ENCODE measurements around the gene RPUSD3. TPM values are rescaled to one million over a fixed set of nuclear protein-coding genes. Genes with fewer than 3 reads are reported as not detected.

The RPUSD3 gene
- total and polyA plus RNA-seq, 2 of the 4 experiments (the other 2 are of a cell fraction): 30.3 to 49.4 TPM

GRCh38 chr3:9834520-9835380 is 9.1 kb downstream of the RPUSD3 start:
- ChIA-PET CTCF (no interaction called here), POLR2A (ENCODE audit: unreplicated experiment) (interaction anchor here (0.8 kb wide), 1 partner anchor 9 kb away, joined by 3 read pairs; no protein-coding TSS in a partner anchor)
- H4K91ac ChIP-seq (ENCODE audit: insufficient read depth, low read depth, low read length): no peak overlapping the region
- H3K4ac ChIP-seq (ENCODE audit: low read depth, low read length): no peak overlapping the region
- H2AFZ ChIP-seq (replicated peaks; ENCODE audit: low read length, poor library complexity): no peak overlapping the region
- no peak overlapping the region for H4K8ac ChIP-seq (ENCODE audit: low read depth in 2 of 2, low read length in 2 of 2)
- H3K4me1 ChIP-seq (ENCODE audit: control insufficient read depth, insufficient read depth, low read length): no peaks in the 10 kb centered on the region
- in situ Hi-C loops (cut with MboI; ENCODE audit: low sequenced_read_pairs): no loop called here
- no peaks in the 10 kb centered on the region for H3K9me1 ChIP-seq (ENCODE audit: insufficient read depth, low read length)
- no peak overlapping the region for H3K27ac ChIP-seq (ENCODE audit: insufficient read depth, low read length)
- H3K14ac ChIP-seq (replicated peaks; ENCODE audit: low read depth, low read length): no peak overlapping the region
- H3K4me3 ChIP-seq (ENCODE audit: insufficient read depth, low read depth, low read length): no peak overlapping the region
- no peak overlapping the region for H2BK15ac ChIP-seq (ENCODE audit: low read depth, low read length)
- no TSS peak for BruUV-seq (replicated peaks)
- H3K9me3 ChIP-seq (ENCODE audit: control insufficient read depth, insufficient read depth, low read length): no peaks in the 10 kb centered on the region
- WGBS, 2 experiments (ENCODE audit: extremely low coverage in 2 of 2, insufficient read length in 1 of 2): 88% methylated on average over 3 of the region's 18 CpGs; no CpG with 5 or more reads in 1 of the 2 experiments
- no peaks in the 10 kb centered on the region for H3K27me3 ChIP-seq (ENCODE audit: control insufficient read depth, insufficient read depth, low read length)
- peaks cover 48% of the 10 kb centered on the region for H3K36me3 ChIP-seq (ENCODE audit: control insufficient read depth, insufficient read depth, low read length)
- no peak overlapping the region for H3K56ac ChIP-seq (ENCODE audit: extremely low read depth, insufficient read depth, low read length)
- ATAC-seq (ENCODE audit: low read depth): no peak
- intact Hi-C loops (cut with micrococcal nuclease): no loop called here
- H2BK120ac ChIP-seq (ENCODE audit: low read depth, low read length): no peak overlapping the region
- no peak overlapping the region for H3K23ac ChIP-seq (ENCODE audit: low read depth, low read length)
- H3K18ac ChIP-seq (ENCODE audit: low read depth, low read length): no peak overlapping the region
- H4K20me1 ChIP-seq (ENCODE audit: insufficient read depth, low read length): no peaks in the 10 kb centered on the region; the same call in 1 of the 2 replicates
- no peak overlapping the region for H3K9ac ChIP-seq (ENCODE audit: low read depth, low read length)
- H2AK9ac ChIP-seq (replicated peaks; ENCODE audit: low read depth, low read length, poor library complexity): no peak overlapping the region
- dilution Hi-C loops (cut with HindIII; ENCODE audit: low sequenced_read_pairs, unreplicated experiment): no loop called here
- no peak overlapping the region for H2BK20ac ChIP-seq (ENCODE audit: low read depth, low read length)
- no peaks in the 10 kb centered on the region; a peak in 2 of 4 replicates for H3K79me1 ChIP-seq (ENCODE audit: low read depth in 1 of 2, low read length in 2 of 2)
- H4K5ac ChIP-seq (ENCODE audit: low read depth, low read length): no peak overlapping the region
- no peak overlapping the region for H3K4me2 ChIP-seq (ENCODE audit: low read depth, low read length)
- no peak for TF ChIP-seq BHLHE40 (IDR thresholded peaks at IDR 0.05; ENCODE audit: low read depth, low read length)
- TF ChIP-seq FOS (IDR thresholded peaks at IDR 0.05; ENCODE audit: low read depth, low read length): no peak
- no peak for TF ChIP-seq MAFK (IDR thresholded peaks at IDR 0.05; ENCODE audit: low read depth, low read length)
- TF ChIP-seq CTCF (conservative IDR thresholded peaks at IDR 0.05; ENCODE audit: low read depth, low read length): no peak
- TF ChIP-seq RAD21 (IDR thresholded peaks at IDR 0.05; ENCODE audit: low read length): no peak
- TF ChIP-seq POLR2A (IDR thresholded peaks at IDR 0.05; ENCODE audit: low read depth, low read length): no peak
- TF ChIP-seq RFX5 (IDR thresholded peaks at IDR 0.05; ENCODE audit: low read depth, low read length): no peak
- no peak for TF ChIP-seq MAZ (IDR thresholded peaks at IDR 0.05; ENCODE audit: borderline replicate concordance, low read depth, low read length)
- no peak for TF ChIP-seq SMC3 (IDR thresholded peaks at IDR 0.05; ENCODE audit: low read depth, low read length)
- TF ChIP-seq, protein P1, sequence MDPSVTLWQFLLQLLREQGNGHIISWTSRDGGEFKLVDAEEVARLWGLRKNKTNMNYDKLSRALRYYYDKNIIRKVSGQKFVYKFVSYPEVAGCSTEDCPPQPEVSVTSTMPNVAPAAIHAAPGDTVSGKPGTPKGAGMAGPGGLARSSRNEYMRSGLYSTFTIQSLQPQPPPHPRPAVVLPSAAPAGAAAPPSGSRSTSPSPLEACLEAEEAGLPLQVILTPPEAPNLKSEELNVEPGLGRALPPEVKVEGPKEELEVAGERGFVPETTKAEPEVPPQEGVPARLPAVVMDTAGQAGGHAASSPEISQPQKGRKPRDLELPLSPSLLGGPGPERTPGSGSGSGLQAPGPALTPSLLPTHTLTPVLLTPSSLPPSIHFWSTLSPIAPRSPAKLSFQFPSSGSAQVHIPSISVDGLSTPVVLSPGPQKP (IDR thresholded peaks at IDR 0.05; ENCODE audit: borderline replicate concordance, low read depth, low read length): no peak
- TF ChIP-seq, protein P2, sequence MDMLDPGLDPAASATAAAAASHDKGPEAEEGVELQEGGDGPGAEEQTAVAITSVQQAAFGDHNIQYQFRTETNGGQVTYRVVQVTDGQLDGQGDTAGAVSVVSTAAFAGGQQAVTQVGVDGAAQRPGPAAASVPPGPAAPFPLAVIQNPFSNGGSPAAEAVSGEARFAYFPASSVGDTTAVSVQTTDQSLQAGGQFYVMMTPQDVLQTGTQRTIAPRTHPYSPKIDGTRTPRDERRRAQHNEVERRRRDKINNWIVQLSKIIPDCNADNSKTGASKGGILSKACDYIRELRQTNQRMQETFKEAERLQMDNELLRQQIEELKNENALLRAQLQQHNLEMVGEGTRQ (IDR thresholded peaks at IDR 0.05; ENCODE audit: low read depth, low read length): no peak
- TF ChIP-seq CEBPB (IDR thresholded peaks at IDR 0.05; ENCODE audit: low read depth, low read length): no peak
- no peak for TF ChIP-seq RCOR1 (IDR thresholded peaks at IDR 0.05; ENCODE audit: insufficient replicate concordance, low read length)
- no peak for TF ChIP-seq MXI1 (IDR thresholded peaks at IDR 0.05; ENCODE audit: borderline replicate concordance, low read depth, low read length)
- H2BK5ac ChIP-seq (ENCODE audit: low read depth, low read length, poor library complexity, severe bottlenecking): no peak overlapping the region
- no peak overlapping the region for H2AK5ac ChIP-seq (ENCODE audit: low read depth, low read length)
- no peak for DNase-seq
